Body of pancreas (tissue), 4 donors: ENCODE results near the gene ADGRA1.

Experiments used
- CTCF ChIP-seq, 7 experiments: fragments of 450-650 bp in 4 of 7; fragments of 200-600 bp in 3 of 7; sonication (generic) in 3 of 7; IDR thresholded peaks; one replicate each; pipeline ENCODE4 v1.5.1; 2016 to 2019; ENCODE audit warnings: antibody characterized with exemption in 7 of 7
- POLR2A ChIP-seq, 3 donors: fragments of 450-650 bp; IDR thresholded peaks; one replicate each; pipeline ENCODE4 v1.6.1; 2016; ENCODE audit warnings: antibody characterized with exemption in 3 of 3, mild to moderate bottlenecking in 2 of 3

GRCh38 chr10:133097418-133097817, 9.7 kb downstream of the ADGRA1 start:
- TF ChIP-seq CTCF (IDR thresholded peaks at IDR 0.05) (no peak), POLR2A (IDR thresholded peaks at IDR 0.05) (no peak)
